Astrocyte (in vitro differentiated cells and primary cell): ENCODE results near the gene RASSF3. TPM values are rescaled to one million over a fixed set of nuclear protein-coding genes. Genes with fewer than 3 reads are reported as not detected.

ENCODE experiments used
- DNase-seq: peaks from one replicate; pipeline ENCODE4 v3.0.0-alpha.2; 2010; ENCODE audit warnings: low read depth
- FAIRE-seq: peaks from 2 replicates; lab custom pipeline; 2011; peaks lifted over from hg19 to GRCh38; lab: Jason Lieb, UNC
- H2AFZ ChIP-seq: 2 replicates; pipeline ENCODE4 v1.6.0; 2012; ENCODE audit warnings: low read depth, low read length, inconsistent platforms
- H3K27ac ChIP-seq: 2 replicates; pipeline ENCODE4 v1.5.1; 2011; ENCODE audit warnings: low read depth, low read length, inconsistent platforms
- H3K27me3 ChIP-seq: 2 replicates; pipeline ENCODE4 v1.6.0; 2011; ENCODE audit warnings: low read length, inconsistent platforms; ENCODE audit not compliant: insufficient read depth
- H3K36me3 ChIP-seq: 2 replicates; pipeline ENCODE4 v1.5.1; 2011; ENCODE audit warnings: low read length, inconsistent platforms; ENCODE audit not compliant: insufficient read depth
- H3K4me1 ChIP-seq: 2 replicates; pipeline ENCODE4 v1.5.1; 2011; ENCODE audit warnings: low read length, inconsistent platforms; ENCODE audit not compliant: insufficient read depth
- H3K4me2 ChIP-seq: 2 replicates; pipeline ENCODE4 v1.6.0; 2012; ENCODE audit warnings: low read length, inconsistent platforms
- H3K4me3 ChIP-seq: 2 replicates; pipeline ENCODE4 v1.5.1; 2011; ENCODE audit warnings: low read depth, mild to moderate bottlenecking, low read length, inconsistent platforms; ENCODE audit not compliant: insufficient read depth
- H3K79me2 ChIP-seq: 2 replicates; pipeline ENCODE4 v1.6.0; 2012; ENCODE audit warnings: mild to moderate bottlenecking, low read length, inconsistent platforms; ENCODE audit not compliant: insufficient read depth
- H3K9ac ChIP-seq: 2 replicates; pipeline ENCODE4 v1.6.0; 2012; ENCODE audit warnings: mild to moderate bottlenecking, low read length, inconsistent platforms
- H3K9me3 ChIP-seq: 2 replicates; pipeline ENCODE4 v1.5.1; 2012; ENCODE audit warnings: low read depth, mild to moderate bottlenecking, low read length, inconsistent platforms; ENCODE audit not compliant: insufficient read depth
- H4K20me1 ChIP-seq: 2 replicates; pipeline ENCODE4 v1.6.0; 2012; ENCODE audit warnings: low read length, inconsistent platforms; ENCODE audit not compliant: insufficient read depth
- H3K27ac Mint-ChIP-seq: one replicate; pipeline ENCODE4 v1.8.0; 2021; ENCODE audit warnings: mild to moderate bottlenecking, mixed read lengths; ENCODE audit not compliant: unreplicated experiment
- H3K27me3 Mint-ChIP-seq: one replicate; pipeline ENCODE4 v1.8.0; 2021; ENCODE audit warnings: low read depth, mixed read lengths; ENCODE audit not compliant: unreplicated experiment
- H3K36me3 Mint-ChIP-seq: one replicate; pipeline ENCODE4 v1.8.0; 2021; ENCODE audit warnings: low read depth, mixed read lengths; ENCODE audit not compliant: unreplicated experiment
- H3K4me1 Mint-ChIP-seq: one replicate; pipeline ENCODE4 v1.8.0; 2021; ENCODE audit warnings: low read depth, mixed read lengths; ENCODE audit not compliant: unreplicated experiment
- H3K4me3 Mint-ChIP-seq: one replicate; pipeline ENCODE4 v1.8.0; 2021; ENCODE audit warnings: mild to moderate bottlenecking, moderate library complexity, mixed read lengths; ENCODE audit not compliant: unreplicated experiment
- H3K9me3 Mint-ChIP-seq: one replicate; pipeline ENCODE4 v1.8.0; 2021; ENCODE audit warnings: mild to moderate bottlenecking, mixed read lengths; ENCODE audit not compliant: unreplicated experiment
- EZH2 ChIP-seq: IDR thresholded peaks from 2 replicates; pipeline ENCODE4 v1.6.1; 2012; ENCODE audit warnings: mild to moderate bottlenecking, low read length, inconsistent platforms; ENCODE audit not compliant: insufficient read depth
- total RNA-seq: library from RNA; stranded (reverse); gene quantifications from 2 replicates; pipeline ENCODE4 v1.2.1, GENCODE V29; 2021
- TF ChIP-seq, protein P1 (sequence below): IDR thresholded peaks from 2 replicates; pipeline ENCODE4 v1.5.1; 2011; ENCODE audit warnings: low read depth, mild to moderate bottlenecking, inconsistent platforms, low read length, moderate library complexity; ENCODE audit not compliant: insufficient read depth

Gene RASSF3
- total RNA-seq, 1 donor from 2014 or later: 18.3 TPM

DNA sequence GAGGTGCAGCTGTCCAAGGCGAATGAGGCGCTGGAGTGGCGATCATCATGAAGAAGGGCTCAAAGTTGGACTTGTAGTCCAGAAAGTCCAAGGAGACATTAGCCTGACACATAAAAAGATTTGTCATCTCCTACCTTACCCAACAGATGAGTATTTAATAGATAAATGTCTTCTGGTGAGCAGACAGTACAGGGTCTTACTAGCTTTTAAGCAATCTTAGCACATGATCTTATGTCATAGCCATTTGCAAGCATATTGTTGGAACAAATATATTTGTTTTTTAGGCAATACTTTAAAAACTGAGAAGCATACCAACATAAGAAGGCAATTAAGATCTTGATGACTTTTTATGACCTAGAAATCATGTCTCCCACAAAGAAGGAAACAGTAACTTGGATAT lies 132.9 kb downstream of the RASSF3 start:
- no peak overlapping the region for H3K27ac Mint-ChIP-seq
- Histone ChIP-seq H4K20me1 (no peaks in the 10 kb centered on the region), H3K9ac (no peak overlapping the region), H3K27ac (no peak overlapping the region), H3K27me3 (no peaks in the 10 kb centered on the region), H3K4me2 (no peak overlapping the region), H3K4me1 (peaks cover 4% of the 10 kb centered on the region), H3K9me3 (no peaks in the 10 kb centered on the region), H3K79me2 (no peaks in the 10 kb centered on the region), H3K36me3 (peaks cover 29% of the 10 kb centered on the region), H3K4me3 (no peak overlapping the region), H2AFZ (no peak overlapping the region)
- TF ChIP-seq, protein P1, sequence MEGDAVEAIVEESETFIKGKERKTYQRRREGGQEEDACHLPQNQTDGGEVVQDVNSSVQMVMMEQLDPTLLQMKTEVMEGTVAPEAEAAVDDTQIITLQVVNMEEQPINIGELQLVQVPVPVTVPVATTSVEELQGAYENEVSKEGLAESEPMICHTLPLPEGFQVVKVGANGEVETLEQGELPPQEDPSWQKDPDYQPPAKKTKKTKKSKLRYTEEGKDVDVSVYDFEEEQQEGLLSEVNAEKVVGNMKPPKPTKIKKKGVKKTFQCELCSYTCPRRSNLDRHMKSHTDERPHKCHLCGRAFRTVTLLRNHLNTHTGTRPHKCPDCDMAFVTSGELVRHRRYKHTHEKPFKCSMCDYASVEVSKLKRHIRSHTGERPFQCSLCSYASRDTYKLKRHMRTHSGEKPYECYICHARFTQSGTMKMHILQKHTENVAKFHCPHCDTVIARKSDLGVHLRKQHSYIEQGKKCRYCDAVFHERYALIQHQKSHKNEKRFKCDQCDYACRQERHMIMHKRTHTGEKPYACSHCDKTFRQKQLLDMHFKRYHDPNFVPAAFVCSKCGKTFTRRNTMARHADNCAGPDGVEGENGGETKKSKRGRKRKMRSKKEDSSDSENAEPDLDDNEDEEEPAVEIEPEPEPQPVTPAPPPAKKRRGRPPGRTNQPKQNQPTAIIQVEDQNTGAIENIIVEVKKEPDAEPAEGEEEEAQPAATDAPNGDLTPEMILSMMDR: no peak
- no peak for TF ChIP-seq EZH2
- FAIRE-seq (no peak), DNase-seq (no peak)
- H3K27me3 Mint-ChIP-seq: no peaks in the 10 kb centered on the region
- H3K4me3 Mint-ChIP-seq: no peak overlapping the region
- no peaks in the 10 kb centered on the region for H3K9me3 Mint-ChIP-seq
- peaks cover 39% of the 10 kb centered on the region for H3K4me1 Mint-ChIP-seq
- peaks cover 26% of the 10 kb centered on the region for H3K36me3 Mint-ChIP-seq

DNA sequence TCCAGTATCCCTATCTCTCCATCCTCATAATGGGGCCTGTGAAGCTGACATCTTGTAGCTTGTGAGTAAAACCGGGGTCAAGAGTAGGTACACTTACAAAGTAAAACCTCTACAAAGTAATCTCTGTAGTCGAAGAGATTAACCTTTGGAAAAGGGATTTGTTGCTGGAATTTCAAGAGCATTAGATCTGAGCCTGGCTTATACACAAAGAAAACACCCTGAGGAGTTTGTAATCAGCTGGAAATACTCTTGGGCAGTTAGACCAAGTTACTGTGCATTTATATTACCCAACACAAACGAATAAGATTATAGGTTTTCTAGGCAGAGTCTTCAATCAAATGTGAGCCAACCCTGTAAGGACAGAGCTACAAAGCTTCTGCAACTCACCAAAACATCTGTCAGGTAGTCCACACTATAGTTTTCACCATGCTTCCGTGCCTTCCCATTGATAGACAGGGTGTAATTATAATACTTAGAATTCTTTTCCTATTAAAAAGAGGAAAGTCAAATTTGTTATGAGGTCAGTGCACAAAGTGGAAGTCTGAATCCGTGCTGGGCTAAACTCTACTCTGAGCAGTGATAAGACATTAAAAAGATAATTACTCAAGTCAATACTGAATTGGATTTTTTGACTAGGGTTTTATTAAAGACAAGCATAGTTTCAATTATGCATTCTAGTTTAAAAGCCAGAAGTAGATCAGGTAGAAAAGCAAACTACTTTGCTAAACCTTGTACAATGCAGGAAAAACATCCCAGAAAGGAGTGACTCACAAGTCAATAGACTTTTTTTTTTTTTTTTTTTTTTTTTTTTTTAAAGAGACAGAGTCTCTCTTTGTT lies 134.3 kb downstream of the RASSF3 start:
- Histone ChIP-seq H2AFZ (no peak overlapping the region), H3K79me2 (no peaks in the 10 kb centered on the region), H3K9ac (no peak overlapping the region), H3K36me3 (peaks cover 24% of the 10 kb centered on the region), H3K27ac (peak overlapping the region; percentile 10), H3K27me3 (no peaks in the 10 kb centered on the region), H3K4me1 (peaks cover 4% of the 10 kb centered on the region), H4K20me1 (no peaks in the 10 kb centered on the region), H3K4me3 (peak overlapping the region; percentile 3), H3K9me3 (no peaks in the 10 kb centered on the region), H3K4me2 (peak overlapping the region; percentile 72)
- Mint-ChIP-seq H3K27me3 (no peaks in the 10 kb centered on the region), H3K4me1 (peaks cover 29% of the 10 kb centered on the region), H3K36me3 (peaks cover 21% of the 10 kb centered on the region), H3K9me3 (no peaks in the 10 kb centered on the region), H3K4me3 (peak overlapping the region; percentile 5), H3K27ac (peak overlapping the region; percentile 21)
- FAIRE-seq (no peak), DNase-seq (peak; percentile 33)
- TF ChIP-seq EZH2: no peak
- TF ChIP-seq, protein P1: no peak

DNA sequence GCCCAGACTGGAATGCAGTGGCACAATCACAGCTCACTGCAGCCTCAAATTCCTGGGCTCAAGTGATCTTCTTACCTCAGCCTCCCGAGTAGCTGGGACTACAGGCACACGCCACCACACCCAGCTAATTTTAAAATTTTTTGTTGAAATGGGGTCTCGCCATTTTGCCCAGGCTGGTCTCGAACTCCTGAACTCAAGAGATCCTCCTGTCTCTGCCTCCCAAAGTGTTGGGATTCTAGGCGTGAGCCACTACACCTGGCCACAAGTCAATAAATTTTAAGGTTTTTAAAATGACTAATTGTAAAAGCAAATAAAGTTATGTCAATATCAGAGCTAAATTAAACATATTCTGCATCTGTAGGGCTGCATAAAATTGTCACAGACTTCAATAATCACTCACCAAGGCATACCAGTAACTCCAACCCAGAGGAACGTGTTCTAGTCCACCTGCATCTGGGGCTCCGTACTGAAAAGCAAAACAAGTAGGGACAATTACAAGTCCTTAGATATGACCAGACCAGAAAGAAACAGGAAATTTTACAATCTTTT lies 135.0 kb downstream of the RASSF3 start:
- no peaks in the 10 kb centered on the region for H3K27me3 Mint-ChIP-seq
- H2AFZ ChIP-seq: no peak overlapping the region
- no peaks in the 10 kb centered on the region for H3K27me3 ChIP-seq
- H3K79me2 ChIP-seq: no peaks in the 10 kb centered on the region
- peaks cover 4% of the 10 kb centered on the region for H3K4me1 ChIP-seq
- no peaks in the 10 kb centered on the region for H4K20me1 ChIP-seq
- DNase-seq: no peak
- no peak for FAIRE-seq
- no peak overlapping the region for H3K4me3 ChIP-seq
- H3K4me3 Mint-ChIP-seq: no peak overlapping the region
- no peak overlapping the region for H3K27ac ChIP-seq
- TF ChIP-seq, protein P1: no peak
- no peak for TF ChIP-seq EZH2
- peak overlapping the region; percentile 72 for H3K4me2 ChIP-seq
- H3K9ac ChIP-seq: no peak overlapping the region
- H3K9me3 ChIP-seq: no peaks in the 10 kb centered on the region
- no peak overlapping the region for H3K27ac Mint-ChIP-seq
- H3K9me3 Mint-ChIP-seq: no peaks in the 10 kb centered on the region
- H3K36me3 ChIP-seq: peaks cover 18% of the 10 kb centered on the region
- H3K36me3 Mint-ChIP-seq: peaks cover 17% of the 10 kb centered on the region
- H3K4me1 Mint-ChIP-seq: peaks cover 27% of the 10 kb centered on the region
